Vagina (tissue), 2 donors: Measurements from ENCODE around the gene KCNA10.

Source experiments
- CTCF ChIP-seq, 3 experiments: fragments of 450-650 bp in 2 of 3; fragments of 200-600 bp in 1 of 3; sonication (generic) in 1 of 3; IDR thresholded peaks; one replicate each; pipeline ENCODE4 v1.5.1; 2017 to 2019; ENCODE audit warnings: antibody characterized with exemption in 3 of 3, mild to moderate bottlenecking in 2 of 3, moderate library complexity in 2 of 3
- POLR2AphosphoS5 ChIP-seq, 2 donors: sonication (generic); formaldehyde crosslinking; IDR thresholded peaks; one replicate each; pipeline ENCODE4 v1.9.0; 2017; ENCODE audit warnings: antibody characterized with exemption in 2 of 2, mild to moderate bottlenecking in 2 of 2, low read depth in 1 of 2; ENCODE audit not compliant: insufficient read depth in 1 of 2

DNA sequence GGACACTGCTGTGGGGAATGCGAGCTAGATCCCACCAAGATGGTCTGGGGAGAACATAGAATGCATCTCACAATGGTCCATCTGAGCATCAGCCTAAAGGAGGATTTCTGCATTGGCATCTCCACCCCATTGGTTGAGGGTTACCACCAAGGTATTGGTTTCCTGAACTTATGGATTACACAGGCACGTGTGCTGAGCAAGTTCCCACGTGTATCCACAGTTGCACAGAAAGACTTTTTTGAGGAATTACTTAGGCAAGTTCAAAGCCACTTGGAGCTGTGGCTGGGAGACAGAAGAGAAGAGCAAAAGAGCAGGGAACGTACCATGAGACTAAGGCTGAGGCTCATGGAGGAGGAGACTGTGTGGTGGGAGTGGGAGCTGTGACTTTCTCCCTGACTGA is 44.1 kb upstream of the KCNA10 start:
- no peak for TF ChIP-seq CTCF (IDR thresholded peaks at IDR 0.05)
- TF ChIP-seq POLR2AphosphoS5 (IDR thresholded peaks at IDR 0.05; ENCODE audit: insufficient read depth in 1 of 2, low read depth in 1 of 2) = no peak
